Astrocyte of the spinal cord (primary cell): ENCODE results near the gene AADACL3.

ENCODE experiments used
- DNase-seq: peaks from one replicate; pipeline ENCODE4 v3.0.0; 2011; ENCODE audit warnings: low read depth, low spot score
- H3K4me3 ChIP-seq: 2 replicates; pipeline ENCODE4 v1.5.1; 2011; ENCODE audit warnings: low read depth, mild to moderate bottlenecking, low read length, moderate library complexity
- CTCF ChIP-seq: IDR thresholded peaks from 2 replicates; pipeline ENCODE4 v1.5.1; 2012; ENCODE audit warnings: low read depth, mild to moderate bottlenecking, low read length, inconsistent platforms
- in situ Hi-C: cut with HindIII; loops from 2 replicates; pipeline ENCODE4 v1.10.0; 2017; ENCODE audit warnings: low sequenced_read_pairs

Gene AADACL3

GRCh38 chr1:12773438-12773837 lies 57.5 kb downstream of the AADACL3 start, which contains the start of gene PRAMEF12:
Gene PRAMEF12, plus strand, starts transcription at chr1:12773738. Its CDS starts 1,130 bp downstream, at chr1:12774868.
- DNase-seq: no peak
- in situ Hi-C loops: no loop called here
- no peak within 1 kb of the TSS for H3K4me3 ChIP-seq
- TF ChIP-seq CTCF: no peak

DNA sequence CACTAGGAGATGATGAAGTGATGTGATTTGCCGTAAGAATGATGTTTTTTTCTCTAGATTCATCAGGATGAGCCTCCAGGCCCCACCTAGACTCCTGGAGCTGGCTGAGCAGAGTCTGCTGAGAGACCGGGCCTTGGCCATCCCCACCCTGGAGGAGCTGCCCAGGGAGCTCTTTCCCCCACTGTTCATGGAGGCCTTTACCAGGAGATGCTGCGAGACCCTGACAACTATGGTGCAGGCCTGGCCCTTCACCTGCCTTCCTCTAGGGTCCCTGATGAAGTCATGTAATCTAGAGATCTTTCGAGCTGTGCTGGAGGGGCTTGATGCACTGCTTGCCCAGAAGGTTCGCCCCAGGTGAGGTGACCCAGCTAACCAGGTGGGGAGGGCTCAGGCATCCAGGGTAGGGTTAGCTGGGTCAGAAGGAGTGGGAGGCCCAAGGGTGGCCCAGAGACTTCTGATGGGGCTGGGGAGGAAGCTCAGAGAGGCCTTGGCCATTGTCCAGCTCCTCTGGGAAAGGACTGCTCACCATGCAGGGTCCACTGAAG lies 59.0 kb downstream of the AADACL3 start:
- H3K4me3 ChIP-seq: no peak overlapping the region
- DNase-seq: no peak
- no peak for TF ChIP-seq CTCF
- in situ Hi-C loops: no loop called here

GRCh38 chr1:12775443-12775842 lies 59.5 kb downstream of the AADACL3 start:
- in situ Hi-C loops: no loop called here
- no peak overlapping the region for H3K4me3 ChIP-seq
- TF ChIP-seq CTCF: no peak
- DNase-seq: no peak

DNA sequence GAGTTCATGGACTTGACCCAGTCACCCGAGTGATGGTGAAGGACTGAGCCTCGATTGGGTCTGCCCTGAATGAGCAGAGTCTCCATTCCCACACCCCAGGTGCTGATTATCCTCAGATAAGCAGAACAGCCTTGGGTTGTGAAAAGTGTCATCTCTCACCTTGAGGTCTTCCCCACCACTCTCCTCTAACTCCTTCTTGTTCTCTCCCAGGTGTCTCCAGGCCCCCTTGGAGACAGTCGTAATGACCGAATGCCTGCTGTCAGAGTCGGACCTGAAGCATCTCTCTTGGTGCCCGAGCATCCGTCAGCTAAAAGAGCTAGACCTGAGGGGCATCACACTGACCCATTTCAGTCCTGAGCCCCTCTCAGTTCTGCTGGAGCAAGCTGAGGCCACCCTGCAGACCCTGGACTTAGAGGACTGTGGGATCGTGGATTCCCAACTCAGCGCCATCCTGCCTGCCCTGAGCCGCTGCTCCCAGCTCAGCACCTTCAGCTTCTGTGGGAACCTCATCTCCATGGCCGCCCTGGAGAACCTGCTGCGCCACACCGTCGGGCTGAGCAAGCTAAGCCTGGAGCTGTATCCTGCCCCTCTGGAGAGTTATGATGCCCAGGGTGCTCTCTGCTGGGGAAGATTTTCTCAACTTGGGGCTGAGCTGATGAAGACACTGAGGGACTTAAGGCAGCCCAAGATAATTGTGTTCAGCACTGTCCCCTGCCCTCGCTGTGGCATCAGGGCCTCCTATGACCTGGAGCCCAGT lies 61.1 kb downstream of the AADACL3 start:
- in situ Hi-C loops: no loop called here
- no peak for TF ChIP-seq CTCF

More for the DNA sequence above, 61.1 kb downstream of the AADACL3 start:
- H3K4me3 ChIP-seq: no peak overlapping the region
- no peak for DNase-seq
